GM12892 (cell line): Measurements from ENCODE around the gene WDR7.

Experiments
- POLR2A ChIP-seq: IDR thresholded peaks from 2 replicates; pipeline ENCODE4 v1.6.1; 2011; ENCODE audit warnings: low read depth, low read length, control low read depth
- POLR2AphosphoS5 ChIP-seq: IDR thresholded peaks from 2 replicates; pipeline ENCODE4 v1.6.1; 2011; ENCODE audit warnings: low read depth, low read length, control low read depth
- TAF1 ChIP-seq: IDR thresholded peaks from 2 replicates; pipeline ENCODE4 v1.6.1; 2011; ENCODE audit warnings: low read depth, mild to moderate bottlenecking, control low read depth, low read length, borderline replicate concordance

GRCh38 chr18:56712761-56713160 lies 61.6 kb downstream of the WDR7 start:
- TF ChIP-seq POLR2AphosphoS5 (no peak), TAF1 (no peak), POLR2A (no peak)
